ENCODE results near the gene CYP27C1.

The CYP27C1 gene

GRCh38 chr2:127146820-127147502 is 73.1 kb downstream of the CYP27C1 start:
- H3K4me3 ChIP-seq (ENCODE audit: low read depth, low read length): no peak overlapping the region
- TF ChIP-seq, protein P1, sequence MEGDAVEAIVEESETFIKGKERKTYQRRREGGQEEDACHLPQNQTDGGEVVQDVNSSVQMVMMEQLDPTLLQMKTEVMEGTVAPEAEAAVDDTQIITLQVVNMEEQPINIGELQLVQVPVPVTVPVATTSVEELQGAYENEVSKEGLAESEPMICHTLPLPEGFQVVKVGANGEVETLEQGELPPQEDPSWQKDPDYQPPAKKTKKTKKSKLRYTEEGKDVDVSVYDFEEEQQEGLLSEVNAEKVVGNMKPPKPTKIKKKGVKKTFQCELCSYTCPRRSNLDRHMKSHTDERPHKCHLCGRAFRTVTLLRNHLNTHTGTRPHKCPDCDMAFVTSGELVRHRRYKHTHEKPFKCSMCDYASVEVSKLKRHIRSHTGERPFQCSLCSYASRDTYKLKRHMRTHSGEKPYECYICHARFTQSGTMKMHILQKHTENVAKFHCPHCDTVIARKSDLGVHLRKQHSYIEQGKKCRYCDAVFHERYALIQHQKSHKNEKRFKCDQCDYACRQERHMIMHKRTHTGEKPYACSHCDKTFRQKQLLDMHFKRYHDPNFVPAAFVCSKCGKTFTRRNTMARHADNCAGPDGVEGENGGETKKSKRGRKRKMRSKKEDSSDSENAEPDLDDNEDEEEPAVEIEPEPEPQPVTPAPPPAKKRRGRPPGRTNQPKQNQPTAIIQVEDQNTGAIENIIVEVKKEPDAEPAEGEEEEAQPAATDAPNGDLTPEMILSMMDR (IDR thresholded peaks at IDR 0.05; ENCODE audit: low read depth, low read length, missing control alignments): no peak
- no peak for DNase-seq (ENCODE audit: low read depth)

GRCh38 chr2:127146071-127146725 is 73.9 kb downstream of the CYP27C1 start:
- DNase-seq (ENCODE audit: low read depth): no peak
- H3K4me3 ChIP-seq (ENCODE audit: low read depth, low read length): no peak overlapping the region
- TF ChIP-seq, protein P1 (IDR thresholded peaks at IDR 0.05; ENCODE audit: low read depth, low read length, missing control alignments): no peak

- TF ChIP-seq, protein P1 (IDR thresholded peaks at IDR 0.05; ENCODE audit: low read depth, low read length, missing control alignments): no peak
- DNase-seq (ENCODE audit: low read depth): no peak
Measured at GRCh38 chr2:127145280-127145895, 74.7 kb downstream of the CYP27C1 start.

DNA sequence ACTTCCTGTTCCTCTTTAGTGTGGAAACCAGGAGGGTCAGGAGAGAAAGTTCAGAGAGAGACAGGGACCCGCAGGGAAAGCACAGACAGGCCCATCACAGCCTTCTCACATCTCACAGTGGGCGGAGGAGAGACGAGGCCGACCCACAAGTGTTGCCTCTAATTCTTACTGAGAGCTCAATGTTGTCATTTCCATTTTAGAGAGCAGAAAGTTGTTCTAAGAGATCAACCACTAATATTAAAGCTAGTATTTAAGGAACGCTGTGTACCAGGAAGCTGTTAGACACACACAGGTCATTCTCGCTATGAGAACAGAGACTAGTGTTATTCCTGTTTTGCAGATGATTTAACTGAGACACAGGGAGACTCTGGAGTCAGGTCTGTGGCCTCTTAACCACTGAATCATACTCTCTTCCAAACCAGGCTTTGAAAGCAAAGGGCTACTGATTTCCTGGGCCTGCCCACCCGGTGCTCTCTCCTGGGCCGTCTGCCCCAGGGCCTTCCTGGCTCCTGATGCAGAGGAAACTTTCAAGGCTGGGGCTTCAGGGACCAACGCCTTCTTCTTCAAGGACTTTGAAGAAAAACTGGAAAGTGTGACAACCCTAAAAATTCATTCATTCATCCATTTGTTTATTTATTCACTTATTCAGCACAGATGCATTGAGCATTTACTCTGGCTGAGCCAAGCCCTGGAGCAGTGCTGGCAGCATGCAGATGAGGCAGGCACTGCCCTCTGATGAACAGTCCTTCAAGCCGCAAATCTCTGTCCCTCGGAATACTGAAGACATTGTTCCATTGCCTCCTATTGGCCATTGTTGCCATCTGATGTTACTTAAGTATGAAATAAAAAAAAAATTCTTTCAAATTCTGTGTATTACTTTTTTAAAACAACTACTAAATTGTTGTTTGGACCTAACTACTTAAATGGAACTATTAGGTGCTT is 76.0 kb downstream of the CYP27C1 start:
- DNase-seq (ENCODE audit: low read depth): no peak
- TF ChIP-seq, protein P1 (IDR thresholded peaks at IDR 0.05; ENCODE audit: low read depth, low read length, missing control alignments): no peak
- no peak overlapping the region for H3K4me3 ChIP-seq (ENCODE audit: low read depth, low read length)

More at GRCh38 chr2:127145280-127145895, 74.7 kb downstream of the CYP27C1 start:
- H3K4me3 ChIP-seq (ENCODE audit: low read depth, low read length): no peak overlapping the region

- no peak for DNase-seq (ENCODE audit: low read depth)
- TF ChIP-seq, protein P1 (IDR thresholded peaks at IDR 0.05; ENCODE audit: low read depth, low read length, missing control alignments): no peak
- H3K4me3 ChIP-seq (ENCODE audit: low read depth, low read length): no peak overlapping the region
Measured at GRCh38 chr2:127142663-127143630, 77.2 kb downstream of the CYP27C1 start.
